Measurements from ENCODE around the gene BRD4.

BRD4 gene

GRCh38 chr19:15280048-15280725 lies 52.2 kb downstream of the BRD4 start:
- no peak for DNase-seq
- in situ Hi-C loops (cut with MboI; ENCODE audit: low pct_unique_long_range_greater_than_20kb, low sequenced_read_pairs), result no loop called here

- no peak for DNase-seq
- in situ Hi-C loops (cut with MboI; ENCODE audit: low pct_unique_long_range_greater_than_20kb, low sequenced_read_pairs), result no loop called here
Observed at GRCh38 chr19:15279326-15279904, 52.9 kb downstream of the BRD4 start.

- no peak for DNase-seq
- in situ Hi-C loops (cut with MboI; ENCODE audit: low pct_unique_long_range_greater_than_20kb, low sequenced_read_pairs), result no loop called here
Observed at GRCh38 chr19:15276620-15277215, 55.6 kb downstream of the BRD4 start.

- in situ Hi-C loops (cut with MboI; ENCODE audit: low pct_unique_long_range_greater_than_20kb, low sequenced_read_pairs), result no loop called here
- no peak for DNase-seq
Observed at GRCh38 chr19:15274477-15274876, 57.9 kb downstream of the BRD4 start.

- no peak for DNase-seq
- in situ Hi-C loops (cut with MboI; ENCODE audit: low pct_unique_long_range_greater_than_20kb, low sequenced_read_pairs), result no loop called here
Observed at GRCh38 chr19:15269806-15270205, 62.5 kb downstream of the BRD4 start.

- DNase-seq, result no peak
- in situ Hi-C loops (cut with MboI; ENCODE audit: low pct_unique_long_range_greater_than_20kb, low sequenced_read_pairs), result no loop called here
Observed at GRCh38 chr19:15268928-15269253, 63.4 kb downstream of the BRD4 start.

- DNase-seq, result no peak
- in situ Hi-C loops (cut with MboI; ENCODE audit: low pct_unique_long_range_greater_than_20kb, low sequenced_read_pairs), result no loop called here
Observed at GRCh38 chr19:15268192-15268927, 64.0 kb downstream of the BRD4 start.

GRCh38 chr19:15266683-15267082 lies 65.7 kb downstream of the BRD4 start:
- in situ Hi-C loops (cut with MboI; ENCODE audit: low pct_unique_long_range_greater_than_20kb, low sequenced_read_pairs), result no loop called here
- no peak for DNase-seq

- in situ Hi-C loops (cut with MboI; ENCODE audit: low pct_unique_long_range_greater_than_20kb, low sequenced_read_pairs), result no loop called here
- no peak for DNase-seq
Observed at GRCh38 chr19:15265850-15266248, 66.5 kb downstream of the BRD4 start.

- in situ Hi-C loops (cut with MboI; ENCODE audit: low pct_unique_long_range_greater_than_20kb, low sequenced_read_pairs), result no loop called here
- no peak for DNase-seq
Observed at GRCh38 chr19:15265214-15265849, 67.0 kb downstream of the BRD4 start.

- in situ Hi-C loops (cut with MboI; ENCODE audit: low pct_unique_long_range_greater_than_20kb, low sequenced_read_pairs), result no loop called here
Observed at GRCh38 chr19:15264933-15265206, 67.5 kb downstream of the BRD4 start.

GRCh38 chr19:15264061-15264932 lies 68.0 kb downstream of the BRD4 start:
- peak; percentile 71 for DNase-seq

More at GRCh38 chr19:15264933-15265206, 67.5 kb downstream of the BRD4 start:
- DNase-seq, result no peak

GRCh38 chr19:15263361-15263985 lies 68.9 kb downstream of the BRD4 start:
- DNase-seq, result no peak
- in situ Hi-C loops (cut with MboI; ENCODE audit: low pct_unique_long_range_greater_than_20kb, low sequenced_read_pairs), result no loop called here

More at GRCh38 chr19:15264061-15264932, 68.0 kb downstream of the BRD4 start:
- in situ Hi-C loops (cut with MboI; ENCODE audit: low pct_unique_long_range_greater_than_20kb, low sequenced_read_pairs), result no loop called here

- DNase-seq, result no peak
- in situ Hi-C loops (cut with MboI; ENCODE audit: low pct_unique_long_range_greater_than_20kb, low sequenced_read_pairs), result no loop called here
Observed at GRCh38 chr19:15262011-15262410, 70.3 kb downstream of the BRD4 start.

- in situ Hi-C loops (cut with MboI; ENCODE audit: low pct_unique_long_range_greater_than_20kb, low sequenced_read_pairs), result no loop called here
- DNase-seq, result peak; percentile 46
Observed at GRCh38 chr19:15260939-15261338, 71.4 kb downstream of the BRD4 start.

- DNase-seq, result no peak
- in situ Hi-C loops (cut with MboI; ENCODE audit: low pct_unique_long_range_greater_than_20kb, low sequenced_read_pairs), result no loop called here
Observed at GRCh38 chr19:15259907-15260306, 72.4 kb downstream of the BRD4 start.

GRCh38 chr19:15257782-15258181 lies 74.6 kb downstream of the BRD4 start:
- in situ Hi-C loops (cut with MboI; ENCODE audit: low pct_unique_long_range_greater_than_20kb, low sequenced_read_pairs), result no loop called here
- DNase-seq, result no peak

GRCh38 chr19:15256708-15257331 lies 75.5 kb downstream of the BRD4 start:
- DNase-seq, result no peak
- in situ Hi-C loops (cut with MboI; ENCODE audit: low pct_unique_long_range_greater_than_20kb, low sequenced_read_pairs), result no loop called here

All from KBM-7 (cell line).